Subcutaneous adipose tissue (tissue), 4 donors: ENCODE results near the gene MLH1. TPM values are rescaled to one million over a fixed set of nuclear protein-coding genes. Genes with fewer than 3 reads are reported as not detected.

ENCODE experiments used
- total RNA-seq, 4 donors: library from RNA; depleted of rRNA; stranded (reverse); fragments of >200 nt; gene quantifications; one replicate each; pipeline ENCODE4 v1.1.0, GENCODE V29; 2016
- TF ChIP-seq, protein P1 (sequence below): fragments of 450-650 bp; IDR thresholded peaks from one replicate; pipeline ENCODE4 v1.5.1; 2016; ENCODE audit warnings: low read depth, mild to moderate bottlenecking, control low read depth, antibody characterized with exemption, moderate library complexity

Gene MLH1
- total RNA-seq, 4 donors from 2014 or later = 25.0 to 46.1 (median 33.3) TPM

- TF ChIP-seq, protein P1, sequence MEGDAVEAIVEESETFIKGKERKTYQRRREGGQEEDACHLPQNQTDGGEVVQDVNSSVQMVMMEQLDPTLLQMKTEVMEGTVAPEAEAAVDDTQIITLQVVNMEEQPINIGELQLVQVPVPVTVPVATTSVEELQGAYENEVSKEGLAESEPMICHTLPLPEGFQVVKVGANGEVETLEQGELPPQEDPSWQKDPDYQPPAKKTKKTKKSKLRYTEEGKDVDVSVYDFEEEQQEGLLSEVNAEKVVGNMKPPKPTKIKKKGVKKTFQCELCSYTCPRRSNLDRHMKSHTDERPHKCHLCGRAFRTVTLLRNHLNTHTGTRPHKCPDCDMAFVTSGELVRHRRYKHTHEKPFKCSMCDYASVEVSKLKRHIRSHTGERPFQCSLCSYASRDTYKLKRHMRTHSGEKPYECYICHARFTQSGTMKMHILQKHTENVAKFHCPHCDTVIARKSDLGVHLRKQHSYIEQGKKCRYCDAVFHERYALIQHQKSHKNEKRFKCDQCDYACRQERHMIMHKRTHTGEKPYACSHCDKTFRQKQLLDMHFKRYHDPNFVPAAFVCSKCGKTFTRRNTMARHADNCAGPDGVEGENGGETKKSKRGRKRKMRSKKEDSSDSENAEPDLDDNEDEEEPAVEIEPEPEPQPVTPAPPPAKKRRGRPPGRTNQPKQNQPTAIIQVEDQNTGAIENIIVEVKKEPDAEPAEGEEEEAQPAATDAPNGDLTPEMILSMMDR = no peak
These were observed 80.9 kb downstream of the MLH1 start for GRCh38 chr3:37074178-37074577.

- TF ChIP-seq, protein P1 = no peak
These were observed 82.6 kb downstream of the MLH1 start for GRCh38 chr3:37075955-37076354.

- TF ChIP-seq, protein P1 = no peak
These were observed 89.0 kb downstream of the MLH1 start for GRCh38 chr3:37082317-37082716.

DNA sequence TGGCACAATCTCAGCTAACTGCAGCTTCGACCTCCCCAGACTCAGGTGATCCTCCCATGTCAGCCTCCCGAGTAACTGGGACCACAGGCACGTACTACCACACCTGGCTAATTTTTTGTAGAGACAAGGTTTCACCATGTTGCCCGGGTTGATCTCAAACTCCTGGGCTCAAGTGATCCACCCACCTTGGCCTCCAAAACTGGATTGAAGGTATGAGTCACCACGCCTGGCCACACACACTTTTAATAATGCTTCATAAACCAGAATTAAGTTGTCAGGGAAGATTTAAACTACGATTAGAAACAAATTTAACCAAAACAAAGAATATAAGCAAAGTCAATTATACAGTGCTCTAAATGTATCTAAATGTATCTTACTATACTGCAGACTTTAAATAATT lies 93.6 kb downstream of the MLH1 start:
- TF ChIP-seq, protein P1 = no peak

- TF ChIP-seq, protein P1 = no peak
These were observed 94.6 kb downstream of the MLH1 start for GRCh38 chr3:37087870-37088269.

GRCh38 chr3:37092484-37092883 lies 99.2 kb downstream of the MLH1 start:
- TF ChIP-seq, protein P1 = no peak

GRCh38 chr3:37093481-37093880 lies 100.2 kb downstream of the MLH1 start:
- TF ChIP-seq, protein P1 = no peak
